HG03280 (cell line): Measurements from ENCODE around the gene FLRT2.

ENCODE experiments used
- ATAC-seq: cut with Tn5 transposase; IDR thresholded peaks from one replicate; pipeline ENCODE4 v1.9.1; 2021; ENCODE audit warnings: mild to moderate bottlenecking, moderate library complexity; ENCODE audit not compliant: unreplicated experiment

The FLRT2 gene

GRCh38 chr14:85634205-85634604 is 104.3 kb downstream of the FLRT2 start:
- ATAC-seq: no peak

DNA sequence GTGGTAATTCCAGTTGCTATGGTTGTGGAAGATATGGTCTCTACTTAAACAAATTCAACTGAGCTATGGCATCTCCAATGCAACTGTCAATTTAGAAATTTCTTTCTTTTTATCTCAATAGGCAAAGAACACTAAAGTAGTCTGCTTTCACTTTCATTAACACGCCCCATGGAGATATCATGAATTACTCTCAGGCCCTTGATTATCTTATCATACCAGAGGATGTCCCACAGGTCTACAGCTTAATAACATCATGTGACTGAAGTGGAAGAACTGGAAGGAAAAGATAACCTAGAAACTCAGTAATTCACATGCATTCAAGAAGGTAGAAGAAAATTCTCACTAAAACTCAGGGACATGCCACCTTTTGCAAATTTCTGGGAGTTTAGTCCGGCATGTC is 114.3 kb downstream of the FLRT2 start:
- no peak for ATAC-seq

GRCh38 chr14:85653029-85653428 is 123.1 kb downstream of the FLRT2 start:
- ATAC-seq: no peak

DNA sequence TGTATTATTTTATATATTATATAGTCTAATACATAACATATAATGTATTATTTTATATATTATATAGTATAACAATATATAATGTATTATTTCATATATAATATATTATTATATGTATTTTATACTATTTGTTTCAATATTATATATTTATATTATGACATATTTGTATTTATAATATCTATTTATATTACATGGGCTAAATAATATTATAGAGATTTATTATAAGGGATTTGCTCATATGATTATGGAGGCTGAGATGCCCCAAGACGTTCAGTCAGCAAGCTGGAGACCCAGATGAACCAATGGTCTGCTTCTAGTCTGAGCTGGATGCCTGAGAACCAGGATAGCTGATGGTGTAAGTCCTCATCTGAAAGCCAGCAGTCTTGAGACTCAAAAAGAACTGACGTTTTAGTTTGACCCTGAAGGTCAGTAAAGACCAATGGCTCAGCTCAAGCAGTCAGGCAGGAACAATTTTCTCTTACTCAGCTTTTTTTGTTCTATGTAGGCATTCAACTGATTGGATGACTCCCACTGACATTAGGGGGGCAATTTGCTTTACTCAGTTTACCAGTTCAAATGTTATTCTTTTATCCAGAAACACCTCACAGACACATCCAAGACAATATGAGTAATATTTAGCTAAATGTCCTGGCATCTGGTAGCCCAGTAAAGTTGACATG is 130.4 kb downstream of the FLRT2 start:
- no peak for ATAC-seq

- ATAC-seq: no peak
Observed at GRCh38 chr14:85662096-85662495, 132.2 kb downstream of the FLRT2 start.

DNA sequence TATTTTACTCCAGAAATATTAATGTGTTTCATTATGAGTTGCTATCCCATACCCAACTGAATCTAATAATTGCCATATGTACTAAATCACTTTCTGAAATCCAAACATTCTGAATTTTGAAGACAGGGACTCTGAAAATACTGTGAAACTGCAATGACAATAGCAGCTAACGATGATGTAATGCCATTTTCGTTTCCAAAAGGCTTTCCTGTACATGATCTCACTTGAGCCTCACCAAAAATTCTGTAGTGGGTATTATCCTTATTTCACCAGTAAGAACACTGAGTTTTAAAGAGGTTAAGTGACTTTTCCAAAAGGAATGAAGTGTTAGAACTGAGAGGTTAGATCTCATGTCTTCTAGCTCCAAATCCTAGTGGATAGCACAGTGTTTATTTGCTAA is 133.3 kb downstream of the FLRT2 start:
- ATAC-seq: no peak

- ATAC-seq: no peak
Observed at GRCh38 chr14:85663667-85664066, 133.7 kb downstream of the FLRT2 start.

GRCh38 chr14:85675957-85676356 is 146.0 kb downstream of the FLRT2 start:
- no peak for ATAC-seq

DNA sequence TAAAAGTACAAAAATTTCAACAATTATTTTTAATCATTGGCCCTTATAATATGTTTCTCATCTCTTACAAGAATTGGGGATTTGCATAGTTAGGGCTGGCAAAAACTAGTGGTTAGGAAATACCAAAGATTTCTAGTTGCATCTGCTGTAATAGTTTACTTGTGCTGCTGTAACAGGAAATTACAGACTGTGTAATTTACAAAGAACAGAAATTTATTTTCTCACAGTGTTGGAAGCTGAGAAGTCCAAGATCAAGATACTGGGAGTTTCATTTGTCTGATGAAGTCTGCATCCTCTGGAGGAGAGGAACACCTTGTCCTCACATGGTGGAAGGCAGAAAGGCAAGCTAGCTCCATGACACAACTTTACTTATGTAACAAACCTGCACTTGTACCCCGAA is 157.0 kb downstream of the FLRT2 start:
- no peak for ATAC-seq

- no peak for ATAC-seq
Observed at GRCh38 chr14:85687456-85687855, 157.5 kb downstream of the FLRT2 start.

DNA sequence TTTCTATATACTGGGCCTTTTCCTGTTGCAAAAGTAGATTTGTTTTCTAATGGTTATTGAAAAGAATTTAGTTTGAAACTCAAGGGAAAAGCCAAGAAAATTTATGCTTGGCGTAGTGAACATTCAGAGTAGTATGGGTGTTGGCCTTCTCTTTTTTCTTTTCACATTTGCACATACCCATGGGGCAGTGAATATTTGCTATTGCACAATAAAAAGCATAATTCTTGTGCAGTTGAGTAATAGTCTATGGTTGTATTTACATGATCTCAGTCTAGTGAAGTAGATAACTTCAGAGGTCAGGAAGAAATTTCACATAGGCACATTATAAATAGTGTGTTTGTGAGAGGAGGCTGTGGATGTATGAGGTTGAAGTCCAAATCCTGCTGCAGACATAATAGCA is 158.1 kb downstream of the FLRT2 start:
- no peak for ATAC-seq

DNA sequence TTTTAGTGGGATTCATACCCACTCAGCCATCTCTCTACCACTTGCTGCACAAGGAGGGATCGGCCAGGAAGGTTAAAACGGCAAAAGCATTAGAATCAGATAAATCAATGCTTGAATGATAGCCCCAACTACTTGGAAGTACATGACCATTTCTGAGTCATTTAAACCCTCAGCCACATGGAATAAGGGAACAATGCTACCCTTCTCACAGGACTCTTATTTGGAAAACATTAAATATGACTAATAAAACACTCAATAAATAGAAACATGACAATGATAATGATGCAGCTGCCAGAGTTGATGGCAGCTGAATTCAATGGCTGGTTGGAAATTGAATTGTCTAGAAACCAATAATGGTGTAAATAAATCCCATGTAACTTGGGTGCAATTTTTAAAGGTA is 165.4 kb downstream of the FLRT2 start:
- no peak for ATAC-seq

- no peak for ATAC-seq
Observed at GRCh38 chr14:85701116-85701515, 171.2 kb downstream of the FLRT2 start.

DNA sequence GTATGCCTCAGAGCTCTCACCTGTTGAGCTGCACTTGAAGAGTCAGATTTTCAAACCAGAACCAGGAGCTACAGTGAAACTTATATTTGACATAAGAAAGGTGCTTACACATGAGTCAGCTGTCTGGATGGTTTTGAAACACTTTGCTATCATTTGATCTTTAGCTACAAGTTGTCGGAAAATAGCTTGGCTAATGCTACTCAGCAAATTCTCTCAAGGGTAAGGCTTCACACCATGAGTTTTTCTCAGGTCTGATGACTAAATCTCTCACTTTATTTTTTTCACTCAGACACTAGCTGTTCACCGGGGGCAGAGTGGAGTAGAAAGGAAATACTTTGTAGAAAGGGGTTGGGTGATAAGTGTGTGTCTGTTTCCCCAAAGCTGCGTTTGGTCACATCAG is 171.8 kb downstream of the FLRT2 start:
- no peak for ATAC-seq

GRCh38 chr14:85702191-85702590 is 172.2 kb downstream of the FLRT2 start:
- no peak for ATAC-seq

DNA sequence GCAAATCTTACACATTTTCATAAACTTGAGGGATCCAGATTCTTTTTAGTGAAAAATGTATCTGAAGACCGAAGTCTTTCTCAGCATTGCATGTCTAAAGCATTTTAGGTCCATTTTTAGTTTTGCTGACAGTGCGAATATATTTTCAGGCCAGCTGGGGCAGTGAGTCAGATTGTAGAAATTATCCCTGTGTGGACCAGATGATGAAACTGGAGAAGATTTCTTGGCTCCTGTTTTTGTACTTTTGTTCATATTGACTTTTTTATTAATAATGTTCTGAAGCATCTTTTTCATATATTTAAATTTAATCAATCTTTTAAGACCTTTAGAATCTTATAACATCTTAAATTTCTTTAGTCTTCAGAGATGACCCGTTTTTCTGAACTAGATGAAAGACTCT is 173.1 kb downstream of the FLRT2 start:
- ATAC-seq: no peak
